ENCODE data around the gene GPRC5C. TPM values are rescaled to one million over a fixed set of nuclear protein-coding genes. Genes with fewer than 3 reads are reported as not detected.

GPRC5C gene
- total and polyA plus RNA-seq, 2 of the 13 experiments (the other 11 are each of a cell fraction or from before 2014, with no cell fraction given): 85.6 to 300 TPM

DNA sequence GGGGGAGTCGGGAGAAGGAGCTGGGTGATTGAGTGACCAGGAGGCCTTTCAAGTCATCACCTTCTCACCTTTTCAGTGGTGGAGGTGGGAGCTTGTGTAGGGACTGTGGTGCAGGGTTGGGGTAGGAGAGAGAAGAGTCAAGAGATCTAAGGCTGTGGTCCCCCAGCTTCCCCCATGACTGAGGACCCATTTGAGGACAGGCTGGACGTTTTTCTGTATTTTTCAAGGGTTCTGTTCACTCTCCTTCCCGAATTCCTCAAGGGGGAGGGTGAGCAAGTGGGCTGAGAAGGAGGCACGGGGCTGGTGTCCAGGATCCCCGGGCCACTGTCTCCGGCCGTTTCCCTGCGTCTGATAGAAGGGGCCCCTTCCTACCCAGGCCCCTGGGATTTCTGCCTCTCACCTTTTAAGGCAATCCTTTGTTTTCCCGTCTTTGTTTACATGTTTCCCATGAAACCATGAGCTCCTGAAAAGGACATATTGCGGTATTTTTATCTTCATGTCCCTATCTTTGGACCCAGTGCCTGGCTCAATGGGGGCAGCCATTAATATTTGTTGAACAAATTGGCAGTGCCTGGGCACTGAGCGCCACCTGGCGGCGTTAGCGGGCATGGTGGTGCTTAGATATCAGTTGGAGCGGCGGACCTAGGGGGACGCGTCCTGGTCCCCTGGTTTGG is 25.4 kb downstream of the GPRC5C start (continued):
- no peak for TF ChIP-seq U2AF1 (optimal IDR thresholded peaks at IDR 0.05; ENCODE audit: low read depth, low read length)
- 0 out of 2 replicates have a peak, but pooled peaks have one; percentile 8 for TF ChIP-seq CEBPG (CRISPR knock-in tag; IDR thresholded peaks at IDR 0.05)
- TF ChIP-seq, protein P1, sequence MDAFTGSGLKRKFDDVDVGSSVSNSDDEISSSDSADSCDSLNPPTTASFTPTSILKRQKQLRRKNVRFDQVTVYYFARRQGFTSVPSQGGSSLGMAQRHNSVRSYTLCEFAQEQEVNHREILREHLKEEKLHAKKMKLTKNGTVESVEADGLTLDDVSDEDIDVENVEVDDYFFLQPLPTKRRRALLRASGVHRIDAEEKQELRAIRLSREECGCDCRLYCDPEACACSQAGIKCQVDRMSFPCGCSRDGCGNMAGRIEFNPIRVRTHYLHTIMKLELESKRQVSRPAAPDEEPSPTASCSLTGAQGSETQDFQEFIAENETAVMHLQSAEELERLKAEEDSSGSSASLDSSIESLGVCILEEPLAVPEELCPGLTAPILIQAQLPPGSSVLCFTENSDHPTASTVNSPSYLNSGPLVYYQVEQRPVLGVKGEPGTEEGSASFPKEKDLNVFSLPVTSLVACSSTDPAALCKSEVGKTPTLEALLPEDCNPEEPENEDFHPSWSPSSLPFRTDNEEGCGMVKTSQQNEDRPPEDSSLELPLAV (CRISPR knock-in tag; conservative IDR thresholded peaks at IDR 0.05; ENCODE audit: low read depth): no peak
- TF ChIP-seq, protein P2, sequence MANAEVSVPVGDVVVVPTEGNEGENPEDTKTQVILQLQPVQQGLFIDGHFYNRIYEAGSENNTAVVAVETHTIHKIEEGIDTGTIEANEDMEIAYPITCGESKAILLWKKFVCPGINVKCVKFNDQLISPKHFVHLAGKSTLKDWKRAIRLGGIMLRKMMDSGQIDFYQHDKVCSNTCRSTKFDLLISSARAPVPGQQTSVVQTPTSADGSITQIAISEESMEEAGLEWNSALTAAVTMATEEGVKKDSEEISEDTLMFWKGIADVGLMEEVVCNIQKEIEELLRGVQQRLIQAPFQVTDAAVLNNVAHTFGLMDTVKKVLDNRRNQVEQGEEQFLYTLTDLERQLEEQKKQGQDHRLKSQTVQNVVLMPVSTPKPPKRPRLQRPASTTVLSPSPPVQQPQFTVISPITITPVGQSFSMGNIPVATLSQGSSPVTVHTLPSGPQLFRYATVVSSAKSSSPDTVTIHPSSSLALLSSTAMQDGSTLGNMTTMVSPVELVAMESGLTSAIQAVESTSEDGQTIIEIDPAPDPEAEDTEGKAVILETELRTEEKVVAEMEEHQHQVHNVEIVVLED (CRISPR knock-in tag; IDR thresholded peaks at IDR 0.05; ENCODE audit: borderline replicate concordance): no peak
- TF ChIP-seq SYNCRIP (IDR thresholded peaks at IDR 0.05; ENCODE audit: insufficient read depth, low read depth, low read length): no peak
- TF ChIP-seq ZNF776 (CRISPR knock-in tag; IDR thresholded peaks at IDR 0.05): no peak
- TF ChIP-seq, protein P3, sequence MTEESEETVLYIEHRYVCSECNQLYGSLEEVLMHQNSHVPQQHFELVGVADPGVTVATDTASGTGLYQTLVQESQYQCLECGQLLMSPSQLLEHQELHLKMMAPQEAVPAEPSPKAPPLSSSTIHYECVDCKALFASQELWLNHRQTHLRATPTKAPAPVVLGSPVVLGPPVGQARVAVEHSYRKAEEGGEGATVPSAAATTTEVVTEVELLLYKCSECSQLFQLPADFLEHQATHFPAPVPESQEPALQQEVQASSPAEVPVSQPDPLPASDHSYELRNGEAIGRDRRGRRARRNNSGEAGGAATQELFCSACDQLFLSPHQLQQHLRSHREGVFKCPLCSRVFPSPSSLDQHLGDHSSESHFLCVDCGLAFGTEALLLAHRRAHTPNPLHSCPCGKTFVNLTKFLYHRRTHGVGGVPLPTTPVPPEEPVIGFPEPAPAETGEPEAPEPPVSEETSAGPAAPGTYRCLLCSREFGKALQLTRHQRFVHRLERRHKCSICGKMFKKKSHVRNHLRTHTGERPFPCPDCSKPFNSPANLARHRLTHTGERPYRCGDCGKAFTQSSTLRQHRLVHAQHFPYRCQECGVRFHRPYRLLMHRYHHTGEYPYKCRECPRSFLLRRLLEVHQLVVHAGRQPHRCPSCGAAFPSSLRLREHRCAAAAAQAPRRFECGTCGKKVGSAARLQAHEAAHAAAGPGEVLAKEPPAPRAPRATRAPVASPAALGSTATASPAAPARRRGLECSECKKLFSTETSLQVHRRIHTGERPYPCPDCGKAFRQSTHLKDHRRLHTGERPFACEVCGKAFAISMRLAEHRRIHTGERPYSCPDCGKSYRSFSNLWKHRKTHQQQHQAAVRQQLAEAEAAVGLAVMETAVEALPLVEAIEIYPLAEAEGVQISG (CRISPR knock-in tag; IDR thresholded peaks at IDR 0.05): no peak
- no peak for TF ChIP-seq ZNF569 (CRISPR knock-in tag; IDR thresholded peaks at IDR 0.05; ENCODE audit: borderline replicate concordance)
- TF ChIP-seq TGIF2 (CRISPR knock-in tag; IDR thresholded peaks at IDR 0.05): no peak
- TF ChIP-seq KDM5B (CRISPR knock-in tag; IDR thresholded peaks at IDR 0.05; ENCODE audit: borderline replicate concordance): peak; percentile 24; the same call in 1 of the 2 replicates
- no peak for TF ChIP-seq ZSCAN21 (CRISPR knock-in tag; IDR thresholded peaks at IDR 0.05; ENCODE audit: borderline replicate concordance)
- TF ChIP-seq, protein P4, sequence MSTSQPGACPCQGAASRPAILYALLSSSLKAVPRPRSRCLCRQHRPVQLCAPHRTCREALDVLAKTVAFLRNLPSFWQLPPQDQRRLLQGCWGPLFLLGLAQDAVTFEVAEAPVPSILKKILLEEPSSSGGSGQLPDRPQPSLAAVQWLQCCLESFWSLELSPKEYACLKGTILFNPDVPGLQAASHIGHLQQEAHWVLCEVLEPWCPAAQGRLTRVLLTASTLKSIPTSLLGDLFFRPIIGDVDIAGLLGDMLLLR (CRISPR knock-in tag; IDR thresholded peaks at IDR 0.05): no peak
- TF ChIP-seq, protein P5, sequence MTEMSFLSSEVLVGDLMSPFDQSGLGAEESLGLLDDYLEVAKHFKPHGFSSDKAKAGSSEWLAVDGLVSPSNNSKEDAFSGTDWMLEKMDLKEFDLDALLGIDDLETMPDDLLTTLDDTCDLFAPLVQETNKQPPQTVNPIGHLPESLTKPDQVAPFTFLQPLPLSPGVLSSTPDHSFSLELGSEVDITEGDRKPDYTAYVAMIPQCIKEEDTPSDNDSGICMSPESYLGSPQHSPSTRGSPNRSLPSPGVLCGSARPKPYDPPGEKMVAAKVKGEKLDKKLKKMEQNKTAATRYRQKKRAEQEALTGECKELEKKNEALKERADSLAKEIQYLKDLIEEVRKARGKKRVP (CRISPR knock-in tag; IDR thresholded peaks at IDR 0.05): 0 out of 4 replicates have a peak, but pooled peaks of 1 of the 2 experiments have one; percentile 18
- no peak for TF ChIP-seq ETV6 (CRISPR knock-in tag; conservative IDR thresholded peaks at IDR 0.05)
- TF ChIP-seq, protein P6, sequence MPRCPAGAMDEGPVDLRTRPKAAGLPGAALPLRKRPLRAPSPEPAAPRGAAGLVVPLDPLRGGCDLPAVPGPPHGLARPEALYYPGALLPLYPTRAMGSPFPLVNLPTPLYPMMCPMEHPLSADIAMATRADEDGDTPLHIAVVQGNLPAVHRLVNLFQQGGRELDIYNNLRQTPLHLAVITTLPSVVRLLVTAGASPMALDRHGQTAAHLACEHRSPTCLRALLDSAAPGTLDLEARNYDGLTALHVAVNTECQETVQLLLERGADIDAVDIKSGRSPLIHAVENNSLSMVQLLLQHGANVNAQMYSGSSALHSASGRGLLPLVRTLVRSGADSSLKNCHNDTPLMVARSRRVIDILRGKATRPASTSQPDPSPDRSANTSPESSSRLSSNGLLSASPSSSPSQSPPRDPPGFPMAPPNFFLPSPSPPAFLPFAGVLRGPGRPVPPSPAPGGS (CRISPR knock-in tag; IDR thresholded peaks at IDR 0.05): no peak; the same call in 1 of the 2 replicates
- TF ChIP-seq, protein P7, sequence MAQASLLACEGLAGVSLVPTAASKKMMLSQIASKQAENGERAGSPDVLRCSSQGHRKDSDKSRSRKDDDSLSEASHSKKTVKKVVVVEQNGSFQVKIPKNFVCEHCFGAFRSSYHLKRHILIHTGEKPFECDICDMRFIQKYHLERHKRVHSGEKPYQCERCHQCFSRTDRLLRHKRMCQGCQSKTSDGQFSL (CRISPR knock-in tag; IDR thresholded peaks at IDR 0.05): no peak
- no peak; the same call in 1 of the 2 replicates for TF ChIP-seq ZNF768 (CRISPR knock-in tag; IDR thresholded peaks at IDR 0.05)
- TF ChIP-seq TP53 (CRISPR knock-in tag; conservative IDR thresholded peaks at IDR 0.05): no peak
- TF ChIP-seq MEF2D (CRISPR knock-in tag; IDR thresholded peaks at IDR 0.05): peak; percentile 55; the same call in 1 of the 2 replicates
- no peak for TF ChIP-seq ARID2 (CRISPR knock-in tag; IDR thresholded peaks at IDR 0.05; ENCODE audit: borderline replicate concordance)

Measured in HepG2 (cell line).